NCI-H1694 treated with DMSO at 0.1 percent for 48 hours (cell line): ENCODE results near the gene E4F1.

Experiments used
- DNase-seq: peaks from one replicate; lab custom pipeline; 2025; lab: John Stamatoyannopoulos, UW

Gene E4F1

DNA sequence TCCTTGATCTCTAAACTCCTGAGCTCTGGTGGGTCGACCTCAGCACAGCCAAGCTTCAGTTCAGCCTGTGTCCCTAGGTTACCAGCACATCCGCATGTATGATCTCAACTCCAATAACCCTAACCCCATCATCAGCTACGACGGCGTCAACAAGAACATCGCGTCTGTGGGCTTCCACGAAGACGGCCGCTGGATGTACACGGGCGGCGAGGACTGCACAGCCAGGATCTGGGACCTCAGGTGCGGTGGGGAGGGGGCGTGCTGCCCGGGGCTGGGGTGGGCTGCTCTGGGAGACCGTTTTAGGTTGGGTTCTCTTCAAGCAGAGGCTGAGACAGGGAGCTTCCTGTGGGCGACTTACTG, 17.0 kb upstream of the E4F1 start:
- DNase-seq = no peak

DNA sequence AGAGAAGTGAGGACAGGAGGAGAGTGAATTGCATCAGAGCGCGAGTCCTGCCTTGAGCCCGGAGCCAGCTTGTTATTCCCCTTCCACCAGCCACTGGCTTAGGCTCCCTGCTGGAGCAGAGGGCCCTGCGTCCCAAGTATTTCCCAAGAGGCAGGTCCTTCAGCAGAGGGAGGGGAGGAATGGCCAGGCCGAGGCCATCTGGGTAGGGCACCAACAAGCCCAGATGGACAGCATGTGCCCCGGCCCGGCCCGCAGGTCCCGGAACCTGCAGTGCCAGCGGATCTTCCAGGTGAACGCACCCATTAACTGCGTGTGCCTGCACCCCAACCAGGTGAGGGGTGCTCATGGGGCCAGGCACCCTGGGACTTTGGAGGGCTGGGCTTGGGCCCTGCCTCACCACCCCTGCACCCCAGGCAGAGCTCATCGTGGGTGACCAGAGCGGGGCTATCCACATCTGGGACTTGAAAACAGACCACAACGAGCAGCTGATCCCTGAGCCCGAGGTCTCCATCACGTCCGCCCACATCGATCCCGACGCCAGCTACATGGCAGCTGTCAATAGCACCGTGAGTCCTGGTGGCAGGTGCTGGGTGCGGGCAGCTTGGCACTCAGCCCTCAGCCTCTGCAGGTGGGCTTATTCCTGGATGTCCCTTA, 16.5 kb upstream of the E4F1 start:
- DNase-seq = no peak

DNA sequence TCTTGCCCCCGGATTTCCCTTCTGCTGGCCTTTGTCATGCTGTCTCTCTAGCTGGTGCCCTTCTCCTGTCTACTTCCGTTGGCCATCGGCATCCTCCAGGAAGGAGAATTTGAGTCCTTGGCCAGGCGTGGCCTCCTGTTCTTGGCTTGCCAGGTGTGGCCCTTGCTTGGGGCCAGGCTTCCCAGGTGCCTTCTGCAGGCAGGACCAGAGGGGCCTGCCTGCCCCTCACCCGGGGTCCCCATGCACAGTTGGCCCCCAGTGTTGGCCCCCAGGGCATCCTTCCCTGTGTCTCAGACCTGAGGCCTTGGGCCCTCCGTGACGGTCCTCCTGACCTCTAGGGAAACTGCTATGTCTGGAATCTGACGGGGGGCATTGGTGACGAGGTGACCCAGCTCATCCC, 15.5 kb upstream of the E4F1 start:
- DNase-seq = no peak

DNA sequence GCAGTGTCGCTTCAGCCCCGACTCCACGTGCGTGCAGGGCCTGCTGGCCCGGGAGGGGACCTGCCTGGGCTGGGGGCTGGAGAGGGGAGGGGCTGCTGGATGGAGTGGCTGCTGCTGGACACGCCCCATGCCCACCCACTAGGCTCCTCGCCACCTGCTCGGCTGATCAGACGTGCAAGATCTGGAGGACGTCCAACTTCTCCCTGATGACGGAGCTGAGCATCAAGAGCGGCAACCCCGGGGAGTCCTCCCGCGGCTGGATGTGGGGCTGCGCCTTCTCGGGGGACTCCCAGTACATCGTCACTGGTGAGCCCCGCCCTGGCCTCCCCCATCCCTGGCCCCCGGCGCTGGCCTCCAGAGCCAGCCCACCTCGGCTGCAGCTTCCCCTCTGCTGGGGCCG, 15.1 kb upstream of the E4F1 start:
- DNase-seq = no peak

DNA sequence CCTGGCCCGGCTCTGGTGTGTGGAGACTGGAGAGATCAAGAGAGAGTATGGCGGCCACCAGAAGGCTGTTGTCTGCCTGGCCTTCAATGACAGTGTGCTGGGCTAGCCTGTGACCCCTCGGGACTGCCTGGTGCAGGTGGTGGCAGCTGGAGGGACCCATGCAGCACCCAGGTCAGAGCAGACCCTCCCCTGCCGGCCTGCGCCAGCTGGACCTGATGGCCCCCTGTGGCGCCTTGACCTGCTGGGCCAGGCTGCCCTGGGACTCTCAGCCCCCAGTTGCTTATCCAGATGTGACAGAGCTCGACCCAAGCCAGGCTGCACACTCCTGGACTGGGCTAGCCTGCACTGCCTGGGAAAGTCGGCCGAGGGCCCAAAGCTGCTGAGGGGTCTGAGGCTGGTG, 14.6 kb upstream of the E4F1 start:
- DNase-seq = no peak

DNA sequence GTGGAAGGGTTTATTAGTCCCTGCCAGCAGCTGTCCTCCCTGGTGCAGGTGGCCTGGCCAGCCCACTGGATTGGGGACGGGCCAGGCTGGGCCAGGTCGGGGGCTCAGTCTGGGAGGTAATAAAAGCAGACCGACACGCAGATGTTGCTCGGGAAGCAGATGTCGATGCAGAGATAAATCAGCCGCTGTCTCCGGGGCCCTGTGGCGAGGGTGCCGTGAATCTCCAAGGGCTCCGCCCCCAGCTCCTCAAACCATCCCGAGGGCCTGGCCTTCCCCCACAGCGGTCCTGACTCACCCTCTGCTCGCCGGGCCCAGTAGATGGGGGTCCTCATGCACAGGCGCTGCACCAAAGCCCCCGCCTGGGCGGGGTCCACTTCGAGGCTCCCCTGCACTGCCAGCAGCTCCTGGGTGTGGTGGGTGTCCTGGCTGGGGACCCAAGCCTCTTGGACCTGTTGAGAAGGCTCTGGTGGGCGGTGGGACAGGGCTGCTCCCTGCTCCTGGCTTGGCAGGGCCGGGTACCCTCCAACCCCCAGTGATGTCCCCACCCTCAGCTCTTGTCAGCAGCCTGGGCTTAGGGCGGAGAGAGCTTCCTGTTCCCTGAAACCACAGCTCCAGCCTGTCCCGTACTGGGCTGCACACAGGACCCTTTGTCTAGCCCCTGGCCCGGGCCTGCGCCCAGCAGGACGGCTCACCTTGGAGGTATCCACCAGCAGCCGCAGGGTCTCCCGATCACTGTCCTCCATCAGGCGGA, 14.0 kb upstream of the E4F1 start:
- no peak for DNase-seq

DNA sequence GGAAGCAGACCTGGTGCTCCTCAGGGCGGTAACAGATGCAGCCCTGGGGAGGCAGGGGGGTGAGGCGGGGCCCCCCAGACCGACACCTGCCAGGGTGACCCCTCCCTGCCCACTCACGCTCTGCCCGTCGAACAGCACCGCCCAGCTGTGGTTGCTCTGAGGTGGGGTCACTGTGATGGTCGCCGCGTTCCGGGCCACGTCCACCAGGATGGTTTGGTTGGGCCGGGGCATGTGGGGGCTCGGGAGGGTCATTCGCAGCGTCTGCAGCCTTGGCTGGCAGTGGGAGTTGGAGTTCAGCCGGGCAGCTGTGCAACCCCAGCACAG, 13.4 kb upstream of the E4F1 start:
- no peak for DNase-seq

DNA sequence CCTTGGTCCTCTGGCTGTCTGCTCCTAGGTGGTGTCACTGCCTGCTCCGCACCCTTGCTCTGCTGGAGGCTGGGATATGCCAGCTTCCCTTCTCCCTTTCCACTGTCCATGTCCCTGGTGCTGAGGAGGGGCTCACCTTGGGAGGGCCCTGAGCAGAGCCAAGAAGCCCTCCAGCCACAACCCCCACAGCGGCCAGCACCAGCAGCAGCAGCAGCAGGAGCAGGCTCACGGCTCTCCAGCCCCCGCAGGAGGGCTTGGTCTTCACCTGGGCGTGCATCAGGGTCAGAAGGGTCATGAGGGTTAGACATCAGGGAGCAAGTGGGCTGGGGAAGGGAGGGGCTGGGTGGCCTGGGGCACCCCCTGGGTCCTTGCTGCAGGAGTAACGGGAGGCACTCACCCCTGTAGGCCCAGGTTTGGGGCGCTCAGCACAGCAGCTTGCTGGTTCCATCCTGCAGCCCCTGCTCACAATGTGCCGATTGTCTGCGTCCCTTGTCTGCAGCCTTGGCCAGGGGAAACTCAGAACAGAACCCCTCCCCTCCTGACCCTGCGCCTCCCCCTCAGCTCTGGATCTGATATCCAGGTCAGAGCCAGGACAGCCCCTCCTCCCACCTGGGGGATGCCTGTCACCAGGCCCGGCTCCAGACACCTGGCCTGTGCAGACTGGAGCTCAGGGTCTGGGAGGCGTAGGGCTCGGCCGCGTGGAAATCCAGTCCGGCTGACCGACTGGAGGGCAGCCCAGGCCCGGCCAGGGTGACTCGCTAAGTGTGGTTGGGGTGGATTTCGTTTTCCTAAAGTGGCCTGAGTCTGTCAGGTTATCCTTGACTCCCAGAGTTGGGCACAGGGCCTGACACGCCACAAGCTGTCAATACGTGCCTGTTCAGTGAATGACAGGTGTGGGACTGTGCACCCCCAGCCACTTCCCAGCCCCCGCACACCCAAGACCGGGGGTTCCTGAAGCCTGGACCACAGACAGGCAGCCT, 12.7 kb upstream of the E4F1 start, which contains the start of gene BRICD5:
BRICD5 (minus strand) TSS at position 478 of the 980 bp plus-strand sequence; CDS start at position 448, 30 bp downstream.
- DNase-seq = no peak

DNA sequence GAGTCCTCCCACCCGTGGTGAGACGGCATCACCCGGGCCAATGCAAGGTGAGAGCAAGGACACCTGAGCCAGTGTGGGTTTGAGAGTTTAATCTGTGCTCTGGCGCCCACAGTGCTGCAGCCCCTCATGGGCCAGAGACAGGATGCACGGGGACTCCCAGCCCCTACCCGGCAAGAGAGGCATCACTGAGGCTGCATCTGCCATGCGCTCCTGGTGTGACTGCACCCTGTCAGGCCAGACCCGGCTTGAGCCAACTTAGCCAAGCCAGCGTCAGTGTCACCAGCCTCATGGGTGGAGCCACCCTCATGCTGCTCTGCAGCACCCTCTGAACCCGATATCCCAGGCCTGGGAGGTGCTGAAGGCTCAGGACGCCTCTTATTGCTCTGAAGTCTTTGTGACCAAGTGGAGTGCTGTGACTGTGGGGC, 11.5 kb upstream of the E4F1 start:
- DNase-seq = no peak

DNA sequence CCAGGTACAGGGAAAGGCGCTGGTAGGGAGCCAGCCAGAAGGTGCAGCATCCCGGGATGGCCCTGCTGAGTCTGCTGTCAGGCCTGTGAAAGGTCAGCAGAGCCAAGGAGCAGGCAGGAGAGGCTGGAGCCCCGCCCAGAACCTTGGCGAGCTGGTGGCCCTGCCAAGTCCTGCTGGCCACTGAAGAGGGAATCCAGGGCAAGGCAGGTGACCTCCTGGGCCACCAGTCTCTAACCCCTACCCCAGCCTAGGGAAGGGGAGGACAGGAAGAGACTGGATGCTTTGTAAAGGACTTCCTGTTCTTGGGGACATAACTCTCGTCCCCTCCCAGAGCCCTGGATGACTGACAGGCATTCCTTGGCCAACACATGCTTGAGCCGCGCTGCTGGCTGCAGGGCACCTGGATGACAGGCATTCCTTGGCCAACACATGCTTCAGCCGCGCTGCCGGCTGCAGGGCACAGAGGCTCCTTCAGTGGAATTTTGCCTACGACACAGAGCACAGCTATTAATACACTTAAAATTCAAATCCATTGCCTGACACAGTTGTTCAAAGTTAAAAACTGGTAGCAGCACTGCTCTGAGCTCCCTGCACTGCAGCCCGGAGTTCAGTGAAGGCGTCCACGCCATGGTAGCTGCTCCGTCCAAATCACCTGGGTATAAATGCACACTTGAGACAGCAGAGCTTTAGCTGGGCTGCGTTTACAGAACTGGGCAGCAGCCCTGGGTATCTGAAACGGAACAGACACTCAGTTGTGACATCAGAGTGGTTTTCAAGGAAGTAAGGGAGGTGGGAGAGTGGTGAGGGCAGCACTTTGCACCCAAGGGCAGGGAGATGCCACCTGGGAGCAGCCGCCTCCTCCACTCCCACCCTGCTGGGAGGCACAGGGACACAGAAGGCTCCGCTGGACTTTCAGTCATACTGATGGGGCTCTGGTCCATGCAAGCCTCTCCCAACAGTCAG, 10.7 kb upstream of the E4F1 start:
- DNase-seq = no peak

DNA sequence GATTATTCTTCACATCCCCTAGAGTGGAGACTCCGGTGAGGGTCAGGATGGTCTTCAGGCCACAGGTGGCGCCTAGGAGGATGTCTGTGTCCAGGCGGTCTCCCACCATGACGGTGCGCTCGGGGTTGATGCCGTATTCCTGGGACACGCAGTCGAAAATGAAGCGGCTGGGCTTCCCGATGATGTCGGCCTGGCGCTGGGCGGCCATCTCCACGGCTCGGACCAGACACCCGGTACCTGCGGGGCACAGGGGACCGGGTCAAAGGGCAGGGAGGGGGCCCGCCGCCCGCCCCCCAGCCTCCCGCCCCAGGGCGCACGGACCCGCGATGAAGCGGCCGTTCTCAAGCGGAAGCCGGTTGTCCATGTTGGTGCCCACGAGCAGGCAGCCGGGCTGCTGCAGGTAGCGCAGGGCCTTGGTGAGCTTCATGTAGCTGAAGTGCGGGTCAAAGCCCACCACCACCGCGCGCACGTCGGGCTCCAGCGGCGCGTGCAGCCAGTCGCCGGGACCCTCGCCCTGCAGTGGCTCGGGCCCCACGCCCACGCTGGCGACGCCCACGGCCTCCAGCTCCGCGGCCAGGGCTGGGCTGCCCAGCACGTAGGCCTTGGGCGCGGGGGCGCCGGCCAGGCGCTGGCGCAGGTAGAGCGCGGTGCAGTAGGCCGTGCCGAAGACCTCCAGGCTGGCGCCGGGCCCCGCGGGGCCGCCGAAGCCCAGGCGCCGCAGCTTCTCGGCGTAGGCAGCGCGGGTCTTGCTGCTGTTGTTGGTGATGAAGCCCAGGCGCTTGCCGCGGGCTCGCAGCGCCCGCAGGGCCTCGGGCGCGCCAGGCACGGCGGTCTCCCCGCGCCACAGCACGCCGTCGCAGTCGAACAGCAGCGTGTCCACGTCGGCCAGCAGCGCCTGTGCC, 9.3 kb upstream of the E4F1 start:
- no peak for DNase-seq

DNA sequence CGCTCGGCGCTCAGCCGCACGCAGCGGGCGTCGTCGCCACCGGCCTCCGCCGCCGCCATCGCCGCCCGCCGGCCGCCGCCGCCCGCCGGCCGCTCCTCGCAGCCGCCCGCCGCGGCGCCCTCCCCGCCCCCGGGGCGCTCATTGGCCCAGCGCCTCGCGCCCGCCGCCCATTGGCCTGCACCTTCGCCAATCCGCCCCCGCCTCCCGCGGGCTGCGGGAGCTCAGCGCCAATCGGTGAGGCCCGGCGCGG, 8.7 kb upstream of the E4F1 start, which contains the start of gene PGP:
PGP (minus strand) TSS at position 122 of the 250 bp plus-strand sequence; CDS start at position 59, 63 bp downstream.
- DNase-seq = no peak

DNA sequence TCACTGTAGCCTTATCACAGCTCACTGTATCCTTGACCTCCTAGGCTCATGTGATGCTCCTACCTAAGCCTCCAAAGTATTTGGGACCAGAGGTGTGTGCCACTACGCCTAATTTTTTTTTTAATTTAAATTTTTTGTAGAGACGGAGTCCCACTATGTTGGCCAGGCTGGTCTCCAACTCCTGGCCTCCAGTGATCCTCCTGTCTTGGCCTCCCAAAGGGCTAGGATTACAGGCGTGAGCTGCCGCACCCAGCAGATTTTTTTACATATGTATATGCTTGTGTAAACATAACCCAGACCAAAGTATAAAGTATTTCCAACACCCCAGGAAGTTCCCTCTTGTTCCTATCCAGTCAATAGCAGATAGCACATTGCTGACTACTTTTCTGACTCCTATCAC, 7.1 kb upstream of the E4F1 start:
- DNase-seq = no peak

DNA sequence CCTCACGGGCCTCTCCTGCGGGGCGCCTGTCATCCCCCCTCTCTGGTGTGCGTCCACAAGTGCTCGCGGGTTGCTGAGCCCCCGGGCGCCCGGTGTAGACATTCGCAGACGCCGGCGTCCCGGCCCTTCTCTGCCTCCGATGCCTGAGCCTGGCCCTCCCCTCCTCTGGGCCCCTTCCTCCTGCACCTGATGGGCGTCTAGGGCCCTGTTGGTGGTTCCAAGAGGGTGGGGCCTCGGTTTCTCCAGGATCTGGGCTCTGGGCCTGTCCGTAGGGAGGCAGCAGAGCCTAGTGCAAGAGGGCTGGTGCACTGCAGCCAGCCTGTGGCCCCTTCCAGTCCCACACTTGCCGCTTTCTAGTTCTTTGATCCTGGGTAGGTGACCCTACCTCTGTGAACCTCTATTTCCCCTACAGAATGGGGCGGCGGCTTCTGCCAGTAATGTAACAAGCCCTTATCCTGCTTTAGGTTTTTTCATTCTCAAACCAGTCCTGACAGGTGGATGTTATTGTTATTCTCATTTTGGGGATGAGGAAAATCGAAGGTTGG, 623 bp downstream of the E4F1 start:
- no peak for DNase-seq

DNA sequence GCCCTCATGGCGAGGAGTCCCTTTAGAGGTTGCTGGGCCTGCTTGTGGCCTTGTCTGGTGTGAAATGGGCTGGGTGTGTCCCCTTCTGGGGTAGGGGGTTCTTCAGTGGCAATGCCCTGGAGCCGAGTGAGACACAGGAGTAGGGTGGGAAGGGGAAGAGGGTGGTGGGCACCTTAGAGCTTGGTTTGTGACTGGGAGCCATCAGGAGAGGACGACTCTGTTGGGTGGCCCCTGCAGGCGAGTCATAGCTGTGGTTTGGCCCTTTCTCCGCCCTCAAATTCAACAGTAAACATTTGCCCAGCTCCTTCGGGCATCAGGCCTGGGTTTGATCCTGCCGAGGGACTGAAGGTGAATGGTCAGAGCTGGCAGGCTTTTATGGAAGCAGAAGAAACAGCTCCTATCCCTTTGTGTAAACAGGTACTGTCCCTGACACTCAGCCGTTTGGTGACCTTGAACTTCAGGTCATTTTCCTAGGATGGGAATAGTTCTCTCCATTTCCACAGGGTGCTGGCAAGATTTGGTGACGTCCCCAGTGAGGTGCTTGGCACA, 2.9 kb downstream of the E4F1 start:
- no peak for DNase-seq

DNA sequence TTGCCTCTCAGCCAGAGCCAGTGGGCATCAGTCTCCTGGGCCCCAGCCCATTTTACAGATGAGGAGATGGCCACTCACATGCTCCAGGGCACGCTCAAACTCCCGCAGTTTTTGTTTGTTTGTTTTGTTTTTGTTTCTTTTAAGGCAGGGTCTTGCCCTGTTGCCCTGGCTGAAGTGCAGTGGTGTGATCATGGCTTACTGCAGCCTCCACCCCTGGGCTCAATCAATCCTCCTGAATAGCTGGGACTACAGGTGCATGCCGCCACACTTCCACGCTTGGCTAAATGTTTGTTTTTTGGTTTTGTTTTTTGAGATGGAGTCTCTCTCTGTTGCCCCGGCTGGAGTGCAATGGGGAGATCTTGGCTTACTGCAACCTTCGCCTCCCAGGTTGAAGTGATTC, 3.5 kb downstream of the E4F1 start:
- no peak for DNase-seq

DNA sequence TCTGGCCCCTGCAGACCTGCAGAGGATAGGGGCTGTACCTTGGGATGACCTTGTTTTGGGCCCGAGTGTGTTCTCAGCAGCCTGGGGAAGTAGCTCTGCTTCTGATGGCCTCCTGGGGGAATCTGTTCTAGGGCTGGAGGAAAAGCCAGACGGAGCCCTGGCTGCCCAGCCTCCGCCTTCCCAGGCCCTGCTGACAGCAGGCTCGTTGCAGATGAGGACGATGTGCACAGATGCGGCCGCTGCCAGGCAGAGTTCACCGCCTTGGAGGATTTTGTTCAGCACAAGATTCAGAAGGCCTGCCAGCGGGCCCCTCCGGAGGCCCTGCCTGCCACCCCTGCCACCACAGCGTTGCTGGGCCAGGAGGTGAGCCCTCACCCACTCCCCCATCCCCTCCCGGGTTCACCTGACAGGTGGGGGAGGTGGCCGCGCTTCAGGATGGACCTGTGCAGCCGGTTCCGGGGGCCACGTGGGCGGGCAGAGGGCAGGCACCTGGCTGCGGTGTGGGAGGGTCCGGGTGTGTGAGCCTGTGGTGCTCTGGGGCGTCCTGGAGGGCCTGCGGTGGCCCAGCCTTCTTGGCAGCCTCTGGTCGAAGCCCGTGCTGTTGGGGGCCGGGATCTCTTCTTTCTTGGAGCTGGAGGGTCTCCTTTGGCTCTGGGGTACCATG, 4.9 kb downstream of the E4F1 start:
- DNase-seq = no peak

DNA sequence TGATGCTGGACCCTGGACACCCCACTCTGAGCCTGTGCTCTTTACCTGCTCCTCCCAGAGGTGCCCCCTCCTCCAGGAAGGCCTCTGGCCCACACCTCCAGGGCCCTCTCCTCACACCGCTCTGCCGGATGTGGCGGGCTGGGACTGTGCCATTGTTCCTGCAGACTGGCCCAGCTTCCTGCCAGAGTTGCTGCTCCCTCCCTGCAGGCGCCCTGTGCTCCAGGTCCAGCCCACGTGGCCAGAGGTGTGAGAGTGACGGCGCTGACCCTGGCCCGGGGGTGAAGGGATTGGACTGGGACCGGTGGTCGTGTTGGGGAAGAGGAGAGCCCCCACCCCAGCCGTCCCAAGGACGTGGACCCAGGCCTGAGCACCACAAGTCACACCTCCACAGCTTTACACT, 5.7 kb downstream of the E4F1 start:
- no peak for DNase-seq

DNA sequence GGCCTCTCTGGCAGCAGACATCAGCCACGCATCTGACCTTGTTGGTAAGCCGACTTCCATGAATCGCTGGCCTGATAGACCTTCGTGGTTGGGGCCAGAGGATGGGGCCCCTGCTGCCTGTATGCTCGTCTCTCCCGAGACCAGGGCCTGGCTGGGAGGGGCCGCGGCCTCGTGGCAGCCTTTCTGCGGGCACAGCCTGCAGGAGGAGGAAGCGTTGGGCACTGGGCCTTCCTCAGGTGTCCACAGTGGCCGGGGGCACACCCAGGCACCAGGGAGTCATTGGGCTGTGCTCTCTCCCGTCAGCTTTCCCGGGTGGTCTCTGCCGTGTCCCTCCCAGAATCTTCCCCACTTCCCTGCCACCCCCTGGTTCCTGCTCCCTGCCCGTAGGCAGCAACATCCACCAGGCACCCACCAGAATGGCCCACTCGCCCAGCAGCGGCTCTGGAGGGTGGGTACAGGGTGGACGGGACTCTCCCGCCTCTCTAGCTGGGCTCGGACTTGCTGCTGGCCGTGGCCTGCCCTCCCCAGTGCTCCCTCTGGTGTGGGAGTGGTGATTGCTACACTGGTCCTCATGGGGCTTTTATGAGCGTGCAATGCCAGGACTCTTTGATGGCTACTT, 6.3 kb downstream of the E4F1 start:
- DNase-seq = no peak
